HG03520 (cell line): ENCODE results near the gene POU2AF2.

ENCODE experiments used
- ATAC-seq: cut with Tn5 transposase; IDR thresholded peaks from one replicate; pipeline ENCODE4 v1.9.1; 2021; ENCODE audit warnings: mild to moderate bottlenecking, moderate library complexity; ENCODE audit not compliant: unreplicated experiment

POU2AF2 gene

DNA sequence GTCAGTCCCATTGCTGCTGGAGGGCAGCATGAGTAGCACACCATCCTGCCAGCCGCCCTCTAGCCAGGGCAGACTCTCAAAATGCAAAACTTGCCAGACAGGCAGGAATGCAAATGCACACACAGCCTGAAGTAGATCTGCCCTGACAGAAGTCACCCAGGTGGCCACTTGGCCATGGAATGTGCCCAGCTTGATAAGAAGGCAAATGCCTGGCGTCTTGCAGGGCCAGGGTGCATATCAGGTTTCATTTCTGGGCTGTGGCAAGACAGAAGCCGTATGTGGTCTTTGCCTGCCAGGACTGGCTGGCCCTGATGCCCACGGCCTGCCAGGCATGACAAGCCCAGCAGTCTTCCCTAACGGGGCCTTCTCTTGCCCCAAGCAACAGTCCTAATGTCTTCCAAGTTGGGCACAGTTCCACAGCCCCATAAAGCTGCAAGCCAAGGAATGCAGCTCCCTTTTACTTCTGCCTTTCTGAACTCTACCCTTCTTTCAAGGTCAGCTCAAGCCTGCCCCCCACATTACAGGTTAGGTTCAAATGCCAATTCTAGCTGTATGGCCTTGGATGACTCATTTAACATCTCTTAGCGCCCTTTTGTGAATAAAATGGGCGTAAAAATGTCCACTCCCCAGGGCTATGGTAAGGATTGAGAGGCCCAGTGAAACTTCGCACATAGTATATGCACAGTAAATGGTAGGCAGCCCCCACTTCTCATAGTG, 82.5 kb downstream of the POU2AF2 start:
- ATAC-seq, result no peak

DNA sequence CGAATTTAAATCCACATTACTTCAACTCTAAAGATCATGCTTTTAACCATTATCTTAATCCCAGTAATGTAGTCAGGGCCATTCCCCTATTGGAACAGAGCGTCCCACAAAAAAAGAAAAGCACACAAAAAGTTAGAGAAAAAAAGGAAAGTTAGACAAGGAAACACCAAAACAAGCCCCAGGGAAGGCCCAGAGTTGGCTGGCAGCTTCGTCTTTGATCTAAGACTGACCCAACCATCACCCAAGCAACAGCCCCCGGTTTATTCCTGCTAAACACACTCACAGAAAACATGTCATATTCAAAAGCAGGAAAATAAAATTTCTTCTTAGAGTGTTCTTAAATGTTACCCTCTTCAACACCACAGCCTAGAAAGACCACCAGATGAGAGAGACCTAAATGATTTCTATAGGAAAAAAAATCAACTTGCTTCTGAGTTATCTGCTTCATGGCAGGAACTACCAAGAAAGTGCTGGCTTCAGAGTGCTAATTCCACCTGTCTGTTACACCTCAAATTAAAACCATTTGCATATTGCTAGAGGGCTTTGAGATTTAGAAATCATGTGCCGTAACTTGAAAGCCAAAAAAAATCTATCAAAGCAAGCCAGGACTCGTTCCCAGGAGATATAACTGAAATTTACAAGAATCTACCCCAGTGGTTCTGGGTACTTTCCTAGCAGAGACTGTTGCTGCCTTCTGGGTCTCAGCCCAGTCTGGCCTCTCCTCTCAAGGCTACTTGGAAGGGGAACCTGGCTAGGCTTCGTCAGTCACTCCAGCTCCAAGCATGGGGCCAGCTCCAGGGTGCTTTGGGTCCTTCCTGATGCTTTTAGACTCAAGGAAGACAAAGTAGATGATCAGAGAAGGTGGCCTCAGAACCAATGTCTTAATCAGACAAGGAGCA, 84.0 kb downstream of the POU2AF2 start:
- no peak for ATAC-seq

DNA sequence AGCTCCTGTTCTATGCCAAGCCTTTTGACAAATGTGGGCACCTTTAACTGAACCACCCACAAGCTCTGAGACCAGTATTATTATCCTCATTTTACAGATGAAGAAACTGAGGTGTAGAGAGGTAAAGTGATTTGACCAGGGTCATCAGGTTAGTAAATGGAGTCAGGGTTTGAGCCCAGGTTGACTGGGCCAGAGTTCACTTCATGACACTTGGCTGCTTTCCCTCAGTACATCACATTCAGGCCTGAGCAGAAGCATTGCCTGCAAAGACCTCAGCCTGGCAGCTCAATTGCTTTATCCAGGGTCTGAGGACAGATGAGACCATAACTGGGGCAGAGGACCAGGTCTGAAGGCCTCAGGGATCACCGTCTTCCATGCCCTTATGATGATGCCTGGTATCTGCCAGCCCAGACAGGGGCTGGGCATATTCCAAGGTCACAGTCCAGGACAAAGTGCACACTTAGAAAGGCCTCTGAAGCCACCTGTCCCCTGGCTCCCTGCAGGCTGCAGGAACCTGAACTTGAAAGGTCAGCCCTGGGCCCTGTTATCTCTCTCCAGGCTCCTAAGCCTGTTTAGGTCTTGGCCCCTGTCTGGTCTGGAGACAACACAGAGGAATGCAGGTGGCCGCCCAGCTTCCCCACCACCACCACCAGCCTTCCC, 84.8 kb downstream of the POU2AF2 start:
- ATAC-seq, result no peak

DNA sequence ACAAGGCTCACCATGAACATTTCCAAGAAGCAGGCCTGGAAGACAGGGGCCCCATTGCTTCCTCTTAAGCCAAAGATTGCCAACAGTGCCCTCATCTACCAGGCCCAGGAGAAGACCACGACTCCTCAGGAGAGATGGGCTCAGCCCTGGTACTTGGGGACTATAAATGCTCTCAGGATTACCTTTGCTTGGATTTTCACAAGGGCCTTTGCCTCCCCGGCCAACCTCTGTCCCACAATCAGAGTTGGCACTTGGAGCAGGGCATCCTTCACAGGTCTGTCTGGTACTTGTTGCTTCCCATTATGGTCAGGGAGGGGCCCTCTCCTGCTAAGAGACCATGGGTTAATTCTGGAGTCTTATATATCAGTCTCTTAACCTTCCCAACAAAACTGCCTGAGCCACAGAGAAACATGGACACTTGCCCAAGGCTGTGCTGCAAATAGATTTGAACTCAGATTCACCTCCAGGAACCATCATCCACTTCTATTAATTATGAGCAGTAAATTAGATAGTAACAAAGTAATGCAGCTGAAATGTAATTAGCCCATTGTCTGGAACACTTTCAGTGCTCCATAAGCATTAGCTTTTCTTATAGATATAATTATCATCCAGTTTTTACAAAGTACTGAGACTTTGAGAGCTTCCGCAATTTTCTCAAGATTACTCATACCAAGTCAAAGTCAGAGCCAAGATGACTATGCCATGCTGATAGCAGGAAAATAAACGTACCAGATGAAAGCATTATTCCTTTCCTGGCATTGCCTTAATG, 86.4 kb downstream of the POU2AF2 start:
- no peak for ATAC-seq

DNA sequence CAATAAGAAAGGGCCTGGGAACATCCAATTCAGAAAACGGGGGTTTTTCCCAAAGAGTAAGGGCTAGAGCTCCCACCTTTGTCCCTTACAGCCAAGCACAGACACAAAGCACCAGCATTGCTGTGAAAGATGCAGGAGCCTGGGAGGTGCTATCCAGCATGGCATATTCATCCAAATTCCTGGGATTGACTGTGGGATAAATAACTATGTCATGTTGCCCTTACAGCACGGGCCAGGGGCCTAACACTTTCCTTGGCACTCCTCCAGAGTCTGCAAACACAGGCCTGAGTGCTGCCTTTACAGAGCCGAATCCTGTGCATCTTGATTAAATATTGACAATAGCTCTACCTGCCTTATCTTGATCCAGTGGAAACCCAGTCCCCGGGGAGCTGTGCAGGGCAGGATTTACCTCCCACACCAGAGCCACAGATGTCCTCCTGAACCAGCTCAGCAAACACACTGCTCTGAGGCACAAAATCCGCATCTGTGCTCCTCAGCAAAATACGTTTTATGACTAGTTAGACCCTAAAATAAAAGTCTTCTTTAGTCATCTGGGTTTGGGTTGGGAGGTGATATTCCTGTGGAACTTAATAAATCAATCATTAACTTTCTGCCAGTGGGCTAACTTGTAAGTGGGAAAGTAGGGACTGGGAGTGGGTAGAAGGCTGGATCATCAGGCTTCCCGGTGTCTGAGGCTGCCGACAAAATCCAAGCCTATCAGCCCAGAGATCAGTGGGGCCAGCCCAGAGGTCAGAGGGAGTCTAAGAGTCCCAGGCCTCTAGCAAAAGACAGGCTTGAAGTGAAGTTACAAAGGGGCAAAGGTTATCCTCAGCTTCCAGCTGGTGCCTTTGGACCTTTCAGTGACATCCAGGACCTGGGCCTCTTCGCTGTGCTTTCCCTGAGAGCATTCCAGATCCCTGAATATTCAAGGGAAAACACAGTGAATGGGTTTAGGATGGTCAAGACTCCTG, 89.3 kb downstream of the POU2AF2 start:
- ATAC-seq, result no peak

DNA sequence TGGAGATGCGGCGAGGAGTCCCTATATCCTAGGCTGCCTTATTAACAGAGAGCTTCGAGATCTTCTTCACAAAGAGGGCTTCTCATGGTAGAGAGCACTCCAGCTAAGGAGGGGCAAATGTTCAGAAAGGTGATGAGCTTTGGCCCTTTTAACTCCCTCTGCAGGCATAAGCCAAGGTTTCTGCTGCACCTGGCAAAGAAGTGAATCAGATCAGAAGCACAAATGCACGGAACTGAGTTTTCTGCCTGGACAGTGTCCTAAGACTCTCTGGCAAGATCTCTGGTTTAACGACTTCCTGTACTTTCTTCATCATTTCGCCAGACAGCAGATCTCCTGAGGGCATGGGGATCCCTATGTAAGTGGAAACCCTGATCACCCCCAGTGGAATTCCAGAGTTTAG, 90.0 kb downstream of the POU2AF2 start:
- ATAC-seq, result no peak
